Caco-2 (cell line): ENCODE results near the gene PIP5KL1. TPM values are rescaled to one million over a fixed set of nuclear protein-coding genes. Genes with fewer than 3 reads are reported as not detected.
A peak's percentile ranks its signal among the peaks of the same experiment; 100 is the strongest.

Experiments used
- BruUV-seq: library from RNA; stranded (reverse); fragments of 400-500 nt; replicated peaks from 2 replicates; lab custom pipeline; 2021; lab: Mats Ljungman, UMichigan
- CTCF ChIA-PET: fragments of 300-600 bp; sonication (Branson Sonifier 250); formaldehyde crosslinking; loops from one replicate; lab custom pipeline; 2022; ENCODE audit warnings: antibody characterized with exemption; lab: Charles Lee
- POLR2A ChIA-PET: fragments of 300-600 bp; sonication (Branson Sonifier 250); formaldehyde crosslinking; loops from one replicate; lab custom pipeline; 2022; ENCODE audit warnings: antibody characterized with exemption; lab: Charles Lee
- DNase-seq, 2 experiments: peaks; one replicate each; pipeline versions ENCODE4 v3.0.0 to v3.0.0-alpha.2; 2020 to 2022
- H3K27me3 ChIP-seq: replicated peaks from 2 replicates; pipeline ENCODE4 v1.6.0; 2011; ENCODE audit warnings: low read length; ENCODE audit not compliant: control insufficient read depth, insufficient read depth
- H3K36me3 ChIP-seq: 2 replicates; pipeline ENCODE4 v1.5.1; 2011; ENCODE audit warnings: low read length; ENCODE audit not compliant: control insufficient read depth, insufficient read depth
- H3K4me1 ChIP-seq: fragments of 250-450 bp; sonication (Bioruptor Pico); 2 replicates; pipeline ENCODE4 v1.5.1; 2020; ENCODE audit warnings: mild to moderate bottlenecking
- H3K4me3 ChIP-seq: 2 replicates; pipeline ENCODE4 v1.5.1; 2011; ENCODE audit warnings: low read depth, mild to moderate bottlenecking, control low read depth, low read length
- H3K9me3 ChIP-seq: fragments of 250-450 bp; sonication (Bioruptor Pico); 2 replicates; pipeline ENCODE4 v1.5.1; 2020; ENCODE audit warnings: mild to moderate bottlenecking, moderate library complexity
- H3K27ac Mint-ChIP-seq: one replicate; pipeline ENCODE4 v1.8.0; 2022; ENCODE audit warnings: mixed read lengths; ENCODE audit not compliant: unreplicated experiment
- H3K27me3 Mint-ChIP-seq: one replicate; pipeline ENCODE4 v1.8.0; 2022; ENCODE audit warnings: mixed read lengths; ENCODE audit not compliant: insufficient read depth, unreplicated experiment
- H3K36me3 Mint-ChIP-seq: one replicate; pipeline ENCODE4 v1.8.0; 2022; ENCODE audit warnings: mild to moderate bottlenecking, mixed read lengths; ENCODE audit not compliant: insufficient read depth, unreplicated experiment
- H3K4me1 Mint-ChIP-seq: one replicate; pipeline ENCODE4 v1.8.0; 2022; ENCODE audit warnings: low read depth, mixed read lengths; ENCODE audit not compliant: unreplicated experiment
- H3K4me3 Mint-ChIP-seq: one replicate; pipeline ENCODE4 v1.8.0; 2022; ENCODE audit warnings: mild to moderate bottlenecking, moderate library complexity, mixed read lengths; ENCODE audit not compliant: unreplicated experiment
- H3K9me3 Mint-ChIP-seq: one replicate; pipeline ENCODE4 v1.8.0; 2022; ENCODE audit warnings: mixed read lengths; ENCODE audit not compliant: unreplicated experiment
- CTCF ChIP-seq, 2 experiments: fragments of 200-600 bp in 1 of 2; IDR thresholded peaks; 1 replicate in 1 of 2; 2 replicates in 1 of 2; pipeline versions ENCODE4 v1.5.1 to v1.8.0; 2011 to 2022; ENCODE audit warnings: antibody characterized with exemption in 1 of 2, control low read depth in 1 of 2, inconsistent platforms in 1 of 2, low read depth in 1 of 2, low read length in 1 of 2, mild to moderate bottlenecking in 1 of 2, moderate library complexity in 1 of 2; ENCODE audit not compliant: insufficient read depth in 1 of 2, severe bottlenecking in 1 of 2, unreplicated experiment in 1 of 2
- intact Hi-C: fragments of 100-400 bp; cut with micrococcal nuclease; formaldehyde crosslinking; loops from one replicate; pipeline ENCODE4 v1.10.0; 2022; ENCODE audit not compliant: unreplicated experiment
- total RNA-seq: library from RNA; stranded (reverse); gene quantifications from 2 replicates; pipeline ENCODE4 v1.2.3, GENCODE V29; 2022

PIP5KL1 gene
- total RNA-seq, 1 experiment from 2014 or later, result 2.3 TPM

GRCh38 chr9:127919253-127919815 is 11.2 kb downstream of the PIP5KL1 start:
- ChIA-PET CTCF (interaction anchor here (0.9 kb wide), 1 partner anchor 148 kb away, joined by 3 read pairs; no protein-coding TSS in a partner anchor), POLR2A (no interaction called here)
- no TSS peak for BruUV-seq

GRCh38 chr9:127918183-127919107 is 12.1 kb downstream of the PIP5KL1 start:
- peaks cover 7% of the 10 kb centered on the region for H3K4me1 Mint-ChIP-seq
- H3K27me3 Mint-ChIP-seq, result no peaks in the 10 kb centered on the region
- Histone ChIP-seq H3K36me3 (no peaks in the 10 kb centered on the region), H3K4me1 (peaks cover 36% of the 10 kb centered on the region), H3K27me3 (no peaks in the 10 kb centered on the region), H3K4me3 (no peak overlapping the region), H3K9me3 (no peaks in the 10 kb centered on the region)
- ChIA-PET POLR2A (interaction anchor here (0.6 kb wide), 1 partner anchor 340 kb away, joined by 5 read pairs; no protein-coding TSS in a partner anchor), CTCF (interaction anchor here (0.6 to 1.1 kb wide), 4 partner anchors 87 to 467 kb away, joined by 3 to 6 read pairs (median 4); partner anchors contain the start of gene TOR2A)
- BruUV-seq, result no TSS peak
- H3K9me3 Mint-ChIP-seq, result no peaks in the 10 kb centered on the region
- no peak overlapping the region for H3K4me3 Mint-ChIP-seq
- DNase-seq, result no peak
- H3K36me3 Mint-ChIP-seq, result no peaks in the 10 kb centered on the region
- peak in 1 of 2 experiments; percentile 11 for TF ChIP-seq CTCF (IDR thresholded peaks at IDR 0.05; ENCODE audit: insufficient read depth in 1 of 2, low read depth in 1 of 2, low read length in 1 of 2, severe bottlenecking in 1 of 2, unreplicated experiment in 1 of 2)
- no peak overlapping the region for H3K27ac Mint-ChIP-seq
- intact Hi-C loops, result loop anchor here (5.0 to 10.0 kb wide), 4 partner anchors 46 to 694 kb away; partner anchors contain the start of genes CDK9 and TOR2A

More at GRCh38 chr9:127919253-127919815, 11.2 kb downstream of the PIP5KL1 start:
- Histone ChIP-seq H3K4me3 (no peak overlapping the region), H3K27me3 (no peaks in the 10 kb centered on the region), H3K9me3 (no peaks in the 10 kb centered on the region), H3K4me1 (peaks cover 30% of the 10 kb centered on the region), H3K36me3 (no peaks in the 10 kb centered on the region)
- intact Hi-C loops, result loop anchor here (5.0 to 10.0 kb wide), 4 partner anchors 47 to 695 kb away; partner anchors contain the start of genes CDK9 and TOR2A
- Mint-ChIP-seq H3K27me3 (peaks cover 3% of the 10 kb centered on the region), H3K4me1 (peaks cover 7% of the 10 kb centered on the region), H3K36me3 (no peaks in the 10 kb centered on the region), H3K9me3 (no peaks in the 10 kb centered on the region), H3K27ac (no peak overlapping the region), H3K4me3 (no peak overlapping the region)
- no peak for TF ChIP-seq CTCF (IDR thresholded peaks at IDR 0.05; ENCODE audit: insufficient read depth in 1 of 2, low read depth in 1 of 2, low read length in 1 of 2, severe bottlenecking in 1 of 2, unreplicated experiment in 1 of 2)
- peak in 1 of 2 experiments; percentile 61 for DNase-seq

- no TSS peak for BruUV-seq
- Mint-ChIP-seq H3K36me3 (no peaks in the 10 kb centered on the region), H3K4me3 (peak overlapping the region; percentile 72), H3K27me3 (no peaks in the 10 kb centered on the region), H3K4me1 (peaks cover 7% of the 10 kb centered on the region), H3K27ac (no peak overlapping the region), H3K9me3 (no peaks in the 10 kb centered on the region)
- POLR2A ChIA-PET, result interaction anchor here (0.6 to 1.0 kb wide), 4 partner anchors 115 to 339 kb away, joined by 3 to 7 read pairs (median 5); no protein-coding TSS in a partner anchor
- Histone ChIP-seq H3K9me3 (no peaks in the 10 kb centered on the region), H3K4me3 (no peak overlapping the region), H3K4me1 (peaks cover 44% of the 10 kb centered on the region), H3K36me3 (no peaks in the 10 kb centered on the region), H3K27me3 (no peaks in the 10 kb centered on the region)
- no peak for DNase-seq
- TF ChIP-seq CTCF (IDR thresholded peaks at IDR 0.05; ENCODE audit: insufficient read depth in 1 of 2, low read depth in 1 of 2, low read length in 1 of 2, severe bottlenecking in 1 of 2, unreplicated experiment in 1 of 2), result no peak
- CTCF ChIA-PET, result interaction anchor here (0.6 to 1.7 kb wide), 7 partner anchors 8 to 466 kb away, joined by 3 to 12 read pairs (median 5); partner anchors contain the start of gene TOR2A
- intact Hi-C loops, result loop anchor here (2.0 to 10.0 kb wide), 5 partner anchors 45 to 693 kb away; partner anchors contain the start of genes CDK9, FPGS and TOR2A
Observed at GRCh38 chr9:127917603-127918002, 13.0 kb downstream of the PIP5KL1 start.
